ENCODE measurements around the gene PLEKHA5. TPM values are rescaled to one million over a fixed set of nuclear protein-coding genes. Genes with fewer than 3 reads are reported as not detected.

The PLEKHA5 gene
- total RNA-seq, 1 experiment from 2014 or later: 6.3 TPM

DNA sequence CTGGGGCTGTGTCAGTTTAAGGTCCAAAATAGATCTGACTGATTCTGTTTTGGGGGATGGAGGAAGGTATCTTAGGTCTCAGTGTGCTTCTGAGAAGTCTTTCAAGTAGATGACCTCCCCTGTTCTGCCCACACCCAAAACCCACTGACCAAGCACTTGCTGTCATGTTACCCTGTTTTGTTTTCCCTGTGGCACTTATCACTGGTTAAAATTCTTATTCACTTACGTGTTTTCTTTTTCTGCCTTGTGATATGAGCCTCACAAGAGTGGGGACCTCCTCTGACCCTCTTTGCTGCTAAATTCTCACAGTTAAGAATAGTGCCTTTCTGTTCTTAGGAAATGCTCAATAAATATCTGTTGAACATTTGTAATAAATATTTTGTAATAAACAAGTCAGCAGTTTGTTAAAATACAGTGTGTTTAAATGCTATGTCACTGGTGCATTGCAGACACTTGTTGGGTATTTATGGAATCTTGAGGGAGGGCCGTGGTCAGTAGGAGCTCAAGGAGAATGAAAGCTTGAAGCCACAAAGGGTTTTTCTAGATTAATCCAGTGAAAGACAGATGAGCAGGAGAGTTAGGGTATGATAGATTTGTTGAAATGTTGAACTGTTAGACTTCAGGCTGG, 20.9 kb downstream of the PLEKHA5 start:
- H3K9me3 ChIP-seq (ENCODE audit: control insufficient read depth, insufficient read depth, low read depth, low read length): no peaks in the 10 kb centered on the region
- H3K27ac ChIP-seq (ENCODE audit: low read length): no peak overlapping the region
- ATAC-seq (no peak), DNase-seq (ENCODE audit: low read depth, low spot score) (no peak)
- in situ Hi-C loops (cut with HindIII; ENCODE audit: low pct_unique_long_range_greater_than_20kb, low sequenced_read_pairs): no loop called here
- intact Hi-C loops (cut with micrococcal nuclease; ENCODE audit: unreplicated experiment): no loop called here
- no peaks in the 10 kb centered on the region for H3K4me1 ChIP-seq (ENCODE audit: control insufficient read depth, insufficient read depth, low read length)
- no peaks in the 10 kb centered on the region for H3K36me3 ChIP-seq (ENCODE audit: control insufficient read depth, insufficient read depth, low read length)
- H3K4me3 ChIP-seq (ENCODE audit: low read depth in 2 of 2, low read length in 2 of 2): no peak overlapping the region
- ChIA-PET CTCF (no interaction called here), POLR2A (no interaction called here)
- TF ChIP-seq SIN3A (IDR thresholded peaks at IDR 0.05; ENCODE audit: borderline replicate concordance, insufficient read depth, low read depth, low read length): no peak
- BruUV-seq (replicated peaks): no TSS peak
- H3K27me3 ChIP-seq (ENCODE audit: control insufficient read depth, insufficient read depth, low read length): no peaks in the 10 kb centered on the region

DNA sequence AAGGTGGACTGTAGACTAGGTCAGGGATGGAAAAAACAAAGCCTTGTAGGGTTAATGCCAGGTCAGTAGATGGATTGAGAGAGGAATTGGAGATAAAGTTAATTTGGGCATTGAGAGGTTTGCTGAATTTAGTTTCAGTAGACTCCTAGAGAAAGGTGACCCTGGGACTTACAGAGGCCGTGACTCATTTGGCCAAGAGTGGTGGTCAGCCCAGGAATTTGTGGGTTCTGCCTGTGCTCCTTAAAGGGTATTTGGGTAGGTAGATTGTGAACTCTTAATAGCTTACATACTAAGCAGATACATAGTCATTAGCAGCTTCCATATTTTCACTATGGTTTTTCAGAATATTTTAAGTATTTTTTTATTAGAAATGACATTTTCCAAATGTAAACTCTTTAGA, 21.8 kb downstream of the PLEKHA5 start:
- no TSS peak for BruUV-seq (replicated peaks)
- no peak overlapping the region for H3K27ac ChIP-seq (ENCODE audit: low read length)
- ChIA-PET POLR2A (no interaction called here), CTCF (no interaction called here)
- TF ChIP-seq POLR2AphosphoS5 (IDR thresholded peaks at IDR 0.05; ENCODE audit: low read depth, low read length): no peak
- TF ChIP-seq TCF7L2 (IDR thresholded peaks at IDR 0.05; ENCODE audit: low read depth, low read length): no peak
- TF ChIP-seq, protein P1, sequence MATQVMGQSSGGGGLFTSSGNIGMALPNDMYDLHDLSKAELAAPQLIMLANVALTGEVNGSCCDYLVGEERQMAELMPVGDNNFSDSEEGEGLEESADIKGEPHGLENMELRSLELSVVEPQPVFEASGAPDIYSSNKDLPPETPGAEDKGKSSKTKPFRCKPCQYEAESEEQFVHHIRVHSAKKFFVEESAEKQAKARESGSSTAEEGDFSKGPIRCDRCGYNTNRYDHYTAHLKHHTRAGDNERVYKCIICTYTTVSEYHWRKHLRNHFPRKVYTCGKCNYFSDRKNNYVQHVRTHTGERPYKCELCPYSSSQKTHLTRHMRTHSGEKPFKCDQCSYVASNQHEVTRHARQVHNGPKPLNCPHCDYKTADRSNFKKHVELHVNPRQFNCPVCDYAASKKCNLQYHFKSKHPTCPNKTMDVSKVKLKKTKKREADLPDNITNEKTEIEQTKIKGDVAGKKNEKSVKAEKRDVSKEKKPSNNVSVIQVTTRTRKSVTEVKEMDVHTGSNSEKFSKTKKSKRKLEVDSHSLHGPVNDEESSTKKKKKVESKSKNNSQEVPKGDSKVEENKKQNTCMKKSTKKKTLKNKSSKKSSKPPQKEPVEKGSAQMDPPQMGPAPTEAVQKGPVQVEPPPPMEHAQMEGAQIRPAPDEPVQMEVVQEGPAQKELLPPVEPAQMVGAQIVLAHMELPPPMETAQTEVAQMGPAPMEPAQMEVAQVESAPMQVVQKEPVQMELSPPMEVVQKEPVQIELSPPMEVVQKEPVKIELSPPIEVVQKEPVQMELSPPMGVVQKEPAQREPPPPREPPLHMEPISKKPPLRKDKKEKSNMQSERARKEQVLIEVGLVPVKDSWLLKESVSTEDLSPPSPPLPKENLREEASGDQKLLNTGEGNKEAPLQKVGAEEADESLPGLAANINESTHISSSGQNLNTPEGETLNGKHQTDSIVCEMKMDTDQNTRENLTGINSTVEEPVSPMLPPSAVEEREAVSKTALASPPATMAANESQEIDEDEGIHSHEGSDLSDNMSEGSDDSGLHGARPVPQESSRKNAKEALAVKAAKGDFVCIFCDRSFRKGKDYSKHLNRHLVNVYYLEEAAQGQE (IDR thresholded peaks at IDR 0.05; ENCODE audit: insufficient read depth in 1 of 2, low read depth in 2 of 2, low read length in 1 of 2): no peak
- TF ChIP-seq SIN3A (IDR thresholded peaks at IDR 0.05; ENCODE audit: borderline replicate concordance, insufficient read depth, low read depth, low read length): no peak
- TF ChIP-seq, protein P2, sequence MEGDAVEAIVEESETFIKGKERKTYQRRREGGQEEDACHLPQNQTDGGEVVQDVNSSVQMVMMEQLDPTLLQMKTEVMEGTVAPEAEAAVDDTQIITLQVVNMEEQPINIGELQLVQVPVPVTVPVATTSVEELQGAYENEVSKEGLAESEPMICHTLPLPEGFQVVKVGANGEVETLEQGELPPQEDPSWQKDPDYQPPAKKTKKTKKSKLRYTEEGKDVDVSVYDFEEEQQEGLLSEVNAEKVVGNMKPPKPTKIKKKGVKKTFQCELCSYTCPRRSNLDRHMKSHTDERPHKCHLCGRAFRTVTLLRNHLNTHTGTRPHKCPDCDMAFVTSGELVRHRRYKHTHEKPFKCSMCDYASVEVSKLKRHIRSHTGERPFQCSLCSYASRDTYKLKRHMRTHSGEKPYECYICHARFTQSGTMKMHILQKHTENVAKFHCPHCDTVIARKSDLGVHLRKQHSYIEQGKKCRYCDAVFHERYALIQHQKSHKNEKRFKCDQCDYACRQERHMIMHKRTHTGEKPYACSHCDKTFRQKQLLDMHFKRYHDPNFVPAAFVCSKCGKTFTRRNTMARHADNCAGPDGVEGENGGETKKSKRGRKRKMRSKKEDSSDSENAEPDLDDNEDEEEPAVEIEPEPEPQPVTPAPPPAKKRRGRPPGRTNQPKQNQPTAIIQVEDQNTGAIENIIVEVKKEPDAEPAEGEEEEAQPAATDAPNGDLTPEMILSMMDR (IDR thresholded peaks at IDR 0.05): no peak
- no peaks in the 10 kb centered on the region for H3K9me3 ChIP-seq (ENCODE audit: control insufficient read depth, insufficient read depth, low read depth, low read length)
- no peak for DNase-seq (ENCODE audit: low read depth, low spot score)
- in situ Hi-C loops (cut with HindIII; ENCODE audit: low pct_unique_long_range_greater_than_20kb, low sequenced_read_pairs) (no loop called here), intact Hi-C loops (cut with micrococcal nuclease; ENCODE audit: unreplicated experiment) (no loop called here)
- ATAC-seq: no peak
- no peaks in the 10 kb centered on the region for H3K27me3 ChIP-seq (ENCODE audit: control insufficient read depth, insufficient read depth, low read length)
- no peaks in the 10 kb centered on the region for H3K36me3 ChIP-seq (ENCODE audit: control insufficient read depth, insufficient read depth, low read length)
- no peak overlapping the region for H3K4me3 ChIP-seq (ENCODE audit: low read depth in 2 of 2, low read length in 2 of 2)
- no peaks in the 10 kb centered on the region for H3K4me1 ChIP-seq (ENCODE audit: control insufficient read depth, insufficient read depth, low read length)

DNA sequence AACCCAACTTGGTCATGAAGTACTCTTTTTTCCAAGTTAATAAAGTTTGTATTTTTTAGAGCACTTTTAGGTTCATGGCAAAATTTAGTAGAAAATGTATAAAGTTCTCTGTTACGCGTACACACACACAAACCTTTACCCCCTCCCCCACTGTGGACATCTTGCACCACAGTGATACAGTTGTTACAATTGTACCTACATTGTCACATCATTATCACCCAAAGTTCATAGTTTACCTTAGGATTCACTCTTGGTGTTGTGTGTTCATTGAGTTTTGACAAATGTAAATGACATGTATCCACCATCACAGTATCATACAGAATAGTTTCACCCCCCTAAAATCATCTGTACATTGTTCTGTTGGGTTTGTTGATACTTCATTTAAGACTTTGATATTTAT, 23.9 kb downstream of the PLEKHA5 start:
- no peaks in the 10 kb centered on the region for H3K4me1 ChIP-seq (ENCODE audit: control insufficient read depth, insufficient read depth, low read length)
- POLR2A ChIA-PET: no interaction called here
- no peaks in the 10 kb centered on the region for H3K27me3 ChIP-seq (ENCODE audit: control insufficient read depth, insufficient read depth, low read length)
- DNase-seq (ENCODE audit: low read depth, low spot score) (no peak), ATAC-seq (no peak)
- H3K9me3 ChIP-seq (ENCODE audit: control insufficient read depth, insufficient read depth, low read depth, low read length): no peaks in the 10 kb centered on the region
- no peak overlapping the region for H3K4me3 ChIP-seq (ENCODE audit: low read depth in 2 of 2, low read length in 2 of 2)
- no peaks in the 10 kb centered on the region for H3K36me3 ChIP-seq (ENCODE audit: control insufficient read depth, insufficient read depth, low read length)
- CTCF ChIA-PET: no interaction called here
- in situ Hi-C loops (cut with HindIII; ENCODE audit: low pct_unique_long_range_greater_than_20kb, low sequenced_read_pairs) (no loop called here), intact Hi-C loops (cut with micrococcal nuclease; ENCODE audit: unreplicated experiment) (no loop called here)
- H3K27ac ChIP-seq (ENCODE audit: low read length): no peak overlapping the region
- TF ChIP-seq, protein P2 (IDR thresholded peaks at IDR 0.05): no peak
- TF ChIP-seq TCF7L2 (IDR thresholded peaks at IDR 0.05; ENCODE audit: low read depth, low read length) (no peak), POLR2AphosphoS5 (IDR thresholded peaks at IDR 0.05; ENCODE audit: low read depth, low read length) (no peak), SIN3A (IDR thresholded peaks at IDR 0.05; ENCODE audit: borderline replicate concordance, insufficient read depth, low read depth, low read length) (no peak)
- TF ChIP-seq, protein P1 (IDR thresholded peaks at IDR 0.05; ENCODE audit: insufficient read depth in 1 of 2, low read depth in 2 of 2, low read length in 1 of 2): no peak
- no TSS peak for BruUV-seq (replicated peaks)
